K562 (cell line): ENCODE results near the gene POLD4. TPM values are rescaled to one million over a fixed set of nuclear protein-coding genes. Genes with fewer than 3 reads are reported as not detected.

ENCODE experiments used
- CBX8 ChIP-seq: fragments of 200-600 bp; sonication (generic); IDR thresholded peaks from 2 replicates; pipeline ENCODE4 v1.6.1; 2012; ENCODE audit warnings: borderline replicate concordance, mixed run types, low read depth, mild to moderate bottlenecking, moderate library complexity, mixed read lengths, low read length, control low read depth, inconsistent platforms; ENCODE audit not compliant: poor library complexity, severe bottlenecking; ENCODE audit errors: extremely low read depth
- CTCFL ChIP-seq: IDR thresholded peaks from 2 replicates; pipeline ENCODE4 v1.6.1; 2011; ENCODE audit warnings: borderline replicate concordance, low read depth, mild to moderate bottlenecking, moderate library complexity, low read length; ENCODE audit not compliant: insufficient read depth, poor library complexity, severe bottlenecking
- CUX1 ChIP-seq: fragments of 200-800 bp; sonication (Bioruptor generic); IDR thresholded peaks from 2 replicates; pipeline ENCODE4 v1.6.1; 2016; ENCODE audit warnings: missing genetic modification characterization, missing compliant biosample characterization
- GABPB1 ChIP-seq: sonication (generic); formaldehyde crosslinking; IDR thresholded peaks from 2 replicates; pipeline ENCODE4 v1.8.0; 2022; ENCODE audit warnings: mild to moderate bottlenecking, missing genetic modification reagents
- HOXB6 ChIP-seq: fragments of 250-450 bp; sonication (Bioruptor Pico); IDR thresholded peaks from 2 replicates; pipeline ENCODE4 v1.5.1; 2022; ENCODE audit warnings: mild to moderate bottlenecking, borderline replicate concordance
- PBX2 ChIP-seq, 2 experiments: IDR thresholded peaks in 1 of 2; conservative IDR thresholded peaks in 1 of 2; 2 replicates each; pipeline ENCODE4 v1.6.1; 2016; ENCODE audit warnings: low read depth in 2 of 2, mild to moderate bottlenecking in 1 of 2, missing compliant biosample characterization in 1 of 2, missing genetic modification characterization in 1 of 2, moderate library complexity in 1 of 2
- POLR2AphosphoS2 ChIP-seq: IDR thresholded peaks from 2 replicates; pipeline ENCODE4 v1.6.1; 2012; ENCODE audit warnings: low read length, improper control_type of control experiment
- TGIF2 ChIP-seq: sonication (generic); formaldehyde crosslinking; IDR thresholded peaks from 2 replicates; pipeline ENCODE4 v1.8.1; 2022; ENCODE audit warnings: mild to moderate bottlenecking, missing genetic modification reagents, moderate library complexity
- XRCC3 ChIP-seq: fragments of 450-650 bp; IDR thresholded peaks from 2 replicates; pipeline ENCODE4 v1.6.1; 2017; ENCODE audit warnings: mild to moderate bottlenecking, moderate library complexity
- ZNF140 ChIP-seq: fragments of 250-450 bp; sonication (Bioruptor Pico); IDR thresholded peaks from 2 replicates; pipeline ENCODE4 v1.8.0; 2021; ENCODE audit warnings: moderate library complexity, mild to moderate bottlenecking, inconsistent platforms
- ZNF274 ChIP-seq: IDR thresholded peaks from 2 replicates; pipeline ENCODE4 v1.6.1; 2011; ENCODE audit warnings: low read depth, mild to moderate bottlenecking, low read length, moderate library complexity, borderline replicate concordance
- ZNF445 ChIP-seq: fragments of 250-450 bp; sonication (Bioruptor Pico); IDR thresholded peaks from 2 replicates; pipeline ENCODE4 v1.4.0; 2020; ENCODE audit warnings: low read depth, mild to moderate bottlenecking, moderate library complexity
- ZNF511 ChIP-seq: sonication (generic); formaldehyde crosslinking; IDR thresholded peaks from 2 replicates; pipeline ENCODE4 v1.8.0; 2022; ENCODE audit warnings: mild to moderate bottlenecking, missing genetic modification reagents
- ZNF584 ChIP-seq: fragments of 200-800 bp; sonication (Bioruptor generic); IDR thresholded peaks from 2 replicates; pipeline ENCODE4 v1.6.1; 2016; ENCODE audit warnings: low read depth, mild to moderate bottlenecking, missing genetic modification characterization, missing compliant biosample characterization
- ZZZ3 ChIP-seq: fragments of 450-650 bp; IDR thresholded peaks from 2 replicates; pipeline ENCODE4 v1.6.1; 2016; ENCODE audit warnings: antibody characterized with exemption, mild to moderate bottlenecking, moderate library complexity
- polyA plus RNA-seq, 8 experiments: library from polyadenylated mRNA; depleted of rRNA in 4 of 8; stranded (reverse) in 5 of 8; unstranded in 3 of 8; fragments of >200 nt; fragmentation: Nextera tagmentation in 2 of 8; fragmentation: Illumina TruSeq in 1 of 8; extraction: Ambion mirVana in 2 of 8; extraction: Trizol in 1 of 8; gene quantifications; 2 replicates each; pipeline versions ENCODE4 v1.2.1 to v1.2.3, GENCODE V29; 2011 to 2014; ENCODE audit warnings: inconsistent platforms in 1 of 8, missing spikeins in 1 of 8
- total RNA-seq, 7 experiments: library from RNA; depleted of rRNA in 6 of 7; stranded (reverse); fragments of >200 nt in 6 of 7; fragmentation: Illumina TruSeq in 2 of 7; extraction: Trizol in 2 of 7; gene quantifications; 2 replicates each; pipeline versions ENCODE4 v1.2.1 to v1.2.3, GENCODE V29; 2011 to 2021; ENCODE audit warnings: low replicate concordance in 1 of 7

POLD4 gene
- total and polyA plus RNA-seq, 9 of the 15 experiments (the other 6 are each of a cell fraction or from before 2014, with no cell fraction given) = 5.8 to 64.5 (median 18.3) TPM

- no peak for TF ChIP-seq PBX2 (CRISPR knock-in tag; IDR thresholded peaks at IDR 0.05; ENCODE audit: low read depth)
- TF ChIP-seq PBX2 (tag; conservative IDR thresholded peaks at IDR 0.05; ENCODE audit: low read depth) = no peak
- no peak for TF ChIP-seq TGIF2 (CRISPR knock-in tag)
- no peak for TF ChIP-seq POLR2AphosphoS2
- no peak for TF ChIP-seq ZNF445 (CRISPR knock-in tag)
- TF ChIP-seq CTCFL = no peak
- no peak for TF ChIP-seq XRCC3
- TF ChIP-seq ZNF511 (CRISPR knock-in tag) = no peak
- TF ChIP-seq GABPB1 (CRISPR knock-in tag) = no peak
- TF ChIP-seq ZZZ3 = no peak
- TF ChIP-seq ZNF140 (CRISPR knock-in tag) = no peak
- TF ChIP-seq ZNF274 = peak; percentile 81
- TF ChIP-seq CUX1 (CRISPR knock-in tag) = no peak
- no peak for TF ChIP-seq HOXB6 (CRISPR knock-in tag)
- peak; percentile 89 for TF ChIP-seq ZNF584 (CRISPR knock-in tag)
- TF ChIP-seq CBX8 = no peak
Observed at GRCh38 chr11:67347964-67348749, 5.2 kb downstream of the POLD4 start (continued).
